Activated CD4-positive, alpha-beta T cell treated with anti-CD3 and anti-CD28 coated beads, Interleukin-2, amount 10 ng/mL, durations not matched to agents 24 days and 14 days (primary cell): Measurements from ENCODE around the gene ARMCX6. TPM values are rescaled to one million over a fixed set of nuclear protein-coding genes. Genes with fewer than 3 reads are reported as not detected.
A peak's percentile ranks its signal among the peaks of the same experiment; 100 is the strongest.
"Not testable (repeated sequence)": the region's sequence is repeated elsewhere in the genome, so short reads cannot be mapped to it uniquely, and the experiment has no call there.

Source experiments
- DNase-seq: peaks from one replicate; pipeline ENCODE4 v3.0.0; 2022
- H3K27ac Mint-ChIP-seq: one replicate; pipeline ENCODE4 v1.8.0; 2022; ENCODE audit warnings: mild to moderate bottlenecking, mixed read lengths
- H3K27me3 Mint-ChIP-seq: one replicate; pipeline ENCODE4 v1.8.0; 2022; ENCODE audit warnings: mixed read lengths
- H3K36me3 Mint-ChIP-seq: one replicate; pipeline ENCODE4 v1.8.0; 2022; ENCODE audit warnings: low read depth, mild to moderate bottlenecking, mixed read lengths
- H3K4me1 Mint-ChIP-seq: one replicate; pipeline ENCODE4 v1.8.0; 2021; ENCODE audit warnings: mixed read lengths
- H3K4me3 Mint-ChIP-seq: one replicate; pipeline ENCODE4 v1.8.0; 2022; ENCODE audit warnings: mild to moderate bottlenecking, moderate library complexity, mixed read lengths
- H3K9me3 Mint-ChIP-seq: one replicate; pipeline ENCODE4 v1.8.0; 2021; ENCODE audit warnings: mixed read lengths
- intact Hi-C: fragments of 100-400 bp; cut with micrococcal nuclease; formaldehyde crosslinking; loops from one replicate; pipeline ENCODE4 v1.15.1; 2023
- total RNA-seq: library from RNA; stranded (reverse); gene quantifications from 2 replicates; pipeline ENCODE4 v1.2.3, GENCODE V29; 2022

ARMCX6 gene
- total RNA-seq = 75.5 and 77.1 TPM in 2 replicates

DNA sequence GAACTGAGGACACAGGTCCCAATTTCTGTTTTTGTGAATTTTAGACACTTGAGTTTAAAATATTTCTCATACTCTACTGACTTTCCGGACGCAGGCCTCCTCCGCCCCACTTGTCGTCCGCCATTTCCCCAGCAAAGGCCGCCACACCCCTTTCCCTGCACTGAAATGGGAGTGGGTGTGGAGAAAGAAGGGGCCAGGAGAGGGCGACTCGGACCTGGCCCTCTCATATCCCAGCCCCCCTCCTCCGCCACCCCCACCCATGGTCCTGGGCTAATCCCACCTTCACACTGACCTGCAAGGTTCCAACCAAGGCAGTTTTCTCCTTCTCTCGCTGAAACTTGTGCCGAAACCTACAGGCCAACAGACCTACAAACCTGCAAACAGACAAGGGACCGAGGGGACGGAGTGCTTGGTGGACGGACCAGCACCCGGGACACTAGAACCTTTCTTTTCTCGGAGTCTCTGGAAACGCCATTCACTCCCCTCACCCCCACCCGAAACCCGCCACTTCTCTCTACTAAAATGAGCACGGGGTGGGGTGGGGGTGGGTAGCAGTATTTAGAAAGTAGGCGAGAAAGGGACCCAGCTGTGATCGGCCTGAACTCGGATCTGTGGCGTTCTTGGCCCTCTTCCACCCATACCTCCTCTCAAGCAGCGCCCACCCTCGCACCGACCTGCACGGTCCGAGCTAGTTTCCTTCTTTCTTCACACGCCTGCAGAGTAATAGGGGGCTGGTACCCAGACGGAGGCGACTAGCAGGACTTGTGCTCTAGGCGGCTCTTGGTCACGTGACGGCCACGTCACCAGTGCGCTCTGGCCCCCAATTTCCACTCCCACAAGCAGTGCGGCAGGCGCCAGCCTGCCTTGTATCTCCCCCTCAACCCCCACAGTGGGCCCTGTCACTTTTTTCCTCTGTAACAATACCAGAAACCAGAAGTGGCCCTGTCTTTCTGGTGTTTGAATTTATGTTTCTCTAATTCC is at the start of gene ARMCX6:
ARMCX6 (minus strand) TSS at position 790 of the 981 bp plus-strand sequence. CDS start 1,380 bp downstream, outside the sequence.
- H3K27me3 Mint-ChIP-seq = no peaks in the 10 kb centered on the region
- H3K4me3 Mint-ChIP-seq = peak within 1 kb of the TSS; percentile 92
- peaks cover 7% of the 10 kb centered on the region for H3K36me3 Mint-ChIP-seq
- DNase-seq = peak; percentile 90
- intact Hi-C loops = loop anchor here (5.0 kb wide), 1 partner anchor 180 kb away; no protein-coding TSS in a partner anchor
- H3K9me3 Mint-ChIP-seq = no peaks in the 10 kb centered on the region
- peak within 1 kb of the TSS; percentile 91 for H3K27ac Mint-ChIP-seq
- peaks cover 29% of the 10 kb centered on the region for H3K4me1 Mint-ChIP-seq

DNA sequence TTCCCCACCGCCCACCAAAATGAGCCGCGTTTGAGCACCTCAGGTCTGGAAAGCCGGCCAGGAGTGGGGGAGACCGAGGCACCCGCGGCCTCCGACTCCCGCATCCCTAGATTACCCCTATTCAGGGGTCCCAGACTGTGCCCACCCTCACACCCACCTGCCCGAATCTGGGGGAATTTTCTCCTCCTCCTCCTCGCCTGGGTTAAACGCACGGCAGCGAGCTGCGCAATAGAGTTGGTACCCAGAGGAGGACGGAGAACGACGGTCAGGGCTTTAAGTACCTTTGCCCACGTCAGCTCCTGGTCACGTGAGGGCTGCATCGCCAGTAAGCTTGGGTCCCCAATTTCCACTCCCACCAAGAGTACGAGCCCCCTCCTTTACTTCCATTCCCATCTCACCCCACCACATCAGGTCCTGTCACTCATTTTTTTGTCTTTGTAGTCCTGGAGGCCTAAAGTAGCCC is 41.8 kb upstream of the ARMCX6 start, which contains the start of gene ARMCX2:
ARMCX2 (minus strand) TSS at position 250 of the 463 bp plus-strand sequence. CDS start 2,262 bp downstream, outside the sequence.
- DNase-seq = no peak
- Mint-ChIP-seq H3K27me3 (peaks cover 10% of the 10 kb centered on the region), H3K9me3 (no peaks in the 10 kb centered on the region), H3K27ac (peak within 1 kb of the TSS; percentile 15), H3K4me3 (peak within 1 kb of the TSS; percentile 85), H3K4me1 (peaks cover 19% of the 10 kb centered on the region), H3K36me3 (no peaks in the 10 kb centered on the region)
- intact Hi-C loops = no loop called here

DNA sequence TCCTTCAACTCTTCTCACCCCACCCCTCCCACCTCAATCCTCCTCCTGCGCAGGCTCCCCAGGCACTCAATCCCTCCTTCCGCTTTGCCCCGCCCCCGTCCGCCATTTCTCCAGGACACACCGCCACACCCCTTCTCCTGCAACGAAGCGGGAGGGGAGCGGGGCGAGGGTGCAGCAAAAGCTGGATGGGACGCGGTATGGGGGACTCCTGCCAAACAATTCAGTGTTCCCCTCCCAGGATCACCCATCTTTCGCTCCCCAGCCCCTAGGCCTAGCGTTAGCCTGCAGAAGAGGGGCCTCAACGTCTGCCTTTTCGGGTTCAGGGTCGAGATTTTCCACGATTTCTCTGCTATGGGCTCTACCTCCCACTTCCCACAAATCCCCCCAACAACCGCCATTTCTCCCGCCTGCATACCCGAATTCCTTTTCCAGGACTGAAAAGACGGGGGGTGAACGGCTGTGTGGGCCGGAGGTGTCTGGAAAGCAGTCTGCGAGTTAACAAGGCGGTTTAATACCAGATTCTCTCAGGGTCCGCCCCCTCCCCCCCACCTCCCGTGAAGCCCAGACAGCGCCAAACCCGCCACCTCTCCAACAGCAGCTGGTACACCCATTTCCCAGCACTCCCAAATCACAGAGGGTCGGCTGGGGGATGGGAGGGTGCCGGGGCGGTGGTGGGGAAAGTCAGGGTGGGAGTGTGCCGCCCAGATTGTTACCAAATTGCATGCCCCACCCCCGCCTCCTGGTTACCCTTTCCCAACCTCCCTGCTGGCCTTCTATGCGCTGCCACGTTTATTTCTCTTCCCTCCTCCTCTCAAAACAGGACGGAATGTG is 41.1 kb upstream of the ARMCX6 start:
- Mint-ChIP-seq H3K36me3 (no peaks in the 10 kb centered on the region), H3K4me3 (peak overlapping the region; percentile 85), H3K27me3 (peaks cover 6% of the 10 kb centered on the region), H3K9me3 (no peaks in the 10 kb centered on the region), H3K4me1 (peaks cover 18% of the 10 kb centered on the region), H3K27ac (no peak overlapping the region)
- intact Hi-C loops = no loop called here
- peak; percentile 85 for DNase-seq

DNA sequence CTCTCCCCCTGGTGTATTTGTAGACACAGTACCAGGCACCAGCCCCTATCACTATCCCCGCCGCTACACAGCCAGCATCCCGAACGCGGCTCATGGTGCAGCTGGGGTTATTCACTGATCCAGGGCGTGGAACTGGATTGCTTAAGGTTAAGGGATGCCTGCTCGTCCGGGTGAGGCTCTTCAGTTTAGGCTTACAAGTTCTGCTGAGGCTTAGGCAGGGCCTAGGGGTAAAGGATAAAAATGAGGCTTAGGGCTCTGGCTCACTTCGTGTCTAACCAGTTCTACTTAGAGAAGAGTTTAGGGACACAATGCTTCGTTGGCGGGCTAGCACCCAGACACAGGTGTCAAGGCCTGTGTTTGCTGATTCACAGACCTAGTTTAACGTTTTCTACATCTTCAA is 39.7 kb upstream of the ARMCX6 start:
- H3K4me3 Mint-ChIP-seq = no peak overlapping the region
- no peaks in the 10 kb centered on the region for H3K36me3 Mint-ChIP-seq
- peaks cover 18% of the 10 kb centered on the region for H3K4me1 Mint-ChIP-seq
- H3K27ac Mint-ChIP-seq = no peak overlapping the region
- H3K9me3 Mint-ChIP-seq = no peaks in the 10 kb centered on the region
- intact Hi-C loops = no loop called here
- no peak for DNase-seq
- peaks cover 4% of the 10 kb centered on the region for H3K27me3 Mint-ChIP-seq

DNA sequence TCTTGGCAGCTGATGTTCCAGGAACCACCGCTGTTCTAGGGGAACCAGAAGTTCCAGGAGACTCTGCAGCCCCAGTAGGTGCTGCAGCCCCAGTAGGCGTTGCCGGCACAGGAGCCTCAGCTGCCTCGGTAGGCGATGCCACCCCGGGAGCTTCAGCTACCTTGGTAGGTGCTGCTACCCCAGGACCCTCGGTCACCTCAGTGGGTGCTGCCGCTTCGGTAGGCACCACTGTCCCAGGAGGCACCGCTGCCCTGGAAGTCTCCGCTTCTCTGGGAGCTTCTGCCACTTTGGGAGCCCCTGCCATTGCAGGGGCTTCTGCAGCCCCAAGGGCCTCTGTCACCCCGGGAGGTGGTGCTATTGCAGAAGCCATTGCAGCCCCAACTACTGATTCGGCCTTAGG is 39.0 kb upstream of the ARMCX6 start:
- Mint-ChIP-seq H3K4me3 (no peak overlapping the region), H3K27ac (no peak overlapping the region), H3K36me3 (no peaks in the 10 kb centered on the region), H3K27me3 (peaks cover 4% of the 10 kb centered on the region), H3K9me3 (no peaks in the 10 kb centered on the region), H3K4me1 (peaks cover 18% of the 10 kb centered on the region)
- intact Hi-C loops = no loop called here
- no peak for DNase-seq

DNA sequence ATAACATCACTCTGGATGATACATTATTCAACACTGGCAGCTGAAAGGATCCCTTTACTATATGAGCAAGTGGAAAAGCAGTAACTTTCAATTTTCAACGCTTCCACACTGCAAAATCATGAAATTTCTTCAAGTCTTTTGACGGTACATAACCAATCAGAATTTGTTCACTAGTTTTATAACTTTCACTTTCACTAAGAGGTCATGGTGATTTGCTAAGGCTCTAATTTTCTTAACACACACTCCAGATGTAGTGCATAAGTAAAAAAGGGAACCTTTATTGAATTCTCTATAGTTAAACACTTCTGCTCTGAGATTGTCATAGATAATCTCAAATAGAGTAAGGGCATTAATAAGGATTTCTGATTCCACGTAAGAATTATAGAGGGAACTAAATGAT is 37.7 kb upstream of the ARMCX6 start:
- H3K4me3 Mint-ChIP-seq = peak overlapping the region; percentile 43
- no peak for DNase-seq
- no peaks in the 10 kb centered on the region for H3K9me3 Mint-ChIP-seq
- H3K36me3 Mint-ChIP-seq = no peaks in the 10 kb centered on the region
- peaks cover 4% of the 10 kb centered on the region for H3K27me3 Mint-ChIP-seq
- H3K27ac Mint-ChIP-seq = no peak overlapping the region
- H3K4me1 Mint-ChIP-seq = peaks cover 18% of the 10 kb centered on the region
- intact Hi-C loops = no loop called here

DNA sequence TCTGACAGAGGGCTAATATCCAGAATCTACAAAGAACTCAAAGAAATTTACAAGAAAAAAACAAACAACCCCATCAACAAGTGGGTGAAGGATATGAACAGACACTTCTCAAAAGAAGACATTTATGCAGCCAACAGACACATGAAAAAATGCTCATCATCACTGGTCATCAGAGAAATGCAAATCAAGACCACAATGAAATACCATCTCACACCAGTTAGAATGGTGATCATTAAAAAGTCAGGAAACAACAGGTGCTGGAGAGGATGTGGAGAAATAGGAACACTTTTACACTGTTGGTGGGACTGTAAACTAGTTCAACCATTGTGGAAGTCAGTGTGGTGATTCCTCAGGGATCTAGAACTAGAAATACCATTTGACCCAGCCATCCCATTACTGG is 29.9 kb upstream of the ARMCX6 start:
- H3K27ac Mint-ChIP-seq, H3K27me3 Mint-ChIP-seq, H3K4me3 Mint-ChIP-seq, H3K36me3 Mint-ChIP-seq, DNase-seq, intact Hi-C loops, H3K4me1 Mint-ChIP-seq, H3K9me3 Mint-ChIP-seq: not testable (repeated sequence)

DNA sequence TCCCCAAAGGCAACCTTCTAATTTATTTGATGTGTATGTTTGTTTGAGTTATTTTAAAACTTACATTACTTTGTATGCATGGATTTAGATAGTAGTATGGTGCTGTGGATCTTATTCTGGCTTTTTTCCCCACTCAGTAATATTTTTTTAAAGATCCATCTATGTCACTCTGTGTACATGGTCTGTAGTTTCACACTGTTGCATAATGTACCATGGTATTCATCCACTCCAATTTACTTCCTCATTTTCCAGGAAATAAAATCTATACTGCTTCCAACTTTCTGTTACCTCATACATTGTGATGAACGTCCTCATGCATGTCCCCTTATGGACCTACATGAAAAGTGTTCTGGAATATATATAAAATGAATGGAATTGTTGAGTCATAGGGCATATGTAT is 24.3 kb upstream of the ARMCX6 start:
- no peak overlapping the region for H3K27ac Mint-ChIP-seq
- H3K4me3 Mint-ChIP-seq = no peak overlapping the region
- H3K36me3 Mint-ChIP-seq = no peaks in the 10 kb centered on the region
- no peaks in the 10 kb centered on the region for H3K27me3 Mint-ChIP-seq
- H3K4me1 Mint-ChIP-seq = no peaks in the 10 kb centered on the region
- no peak for DNase-seq
- intact Hi-C loops = no loop called here
- H3K9me3 Mint-ChIP-seq = no peaks in the 10 kb centered on the region

DNA sequence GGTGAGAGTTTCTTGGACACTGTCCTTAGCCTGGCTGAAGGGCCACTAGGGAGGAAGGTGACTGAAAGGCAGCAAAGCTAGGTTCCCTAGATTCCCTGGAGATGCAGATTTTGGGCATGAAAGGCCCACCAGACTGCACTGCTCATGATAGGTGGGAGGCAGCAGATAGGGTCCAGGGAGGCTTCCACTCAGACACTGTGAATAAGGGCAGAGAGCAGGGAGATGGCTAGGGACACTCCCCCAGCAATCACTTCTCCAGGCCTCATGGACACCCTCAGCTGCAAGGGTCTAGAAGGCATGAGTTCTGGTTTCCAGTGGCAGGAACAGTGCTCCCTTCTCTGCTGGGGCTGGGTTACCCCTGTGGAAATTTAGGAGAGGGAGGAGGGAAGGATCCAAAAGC is 21.8 kb upstream of the ARMCX6 start:
- Mint-ChIP-seq H3K4me3 (no peak overlapping the region), H3K4me1 (no peaks in the 10 kb centered on the region), H3K36me3 (no peaks in the 10 kb centered on the region), H3K27ac (no peak overlapping the region), H3K27me3 (no peaks in the 10 kb centered on the region), H3K9me3 (no peaks in the 10 kb centered on the region)
- DNase-seq = no peak
- intact Hi-C loops = no loop called here

DNA sequence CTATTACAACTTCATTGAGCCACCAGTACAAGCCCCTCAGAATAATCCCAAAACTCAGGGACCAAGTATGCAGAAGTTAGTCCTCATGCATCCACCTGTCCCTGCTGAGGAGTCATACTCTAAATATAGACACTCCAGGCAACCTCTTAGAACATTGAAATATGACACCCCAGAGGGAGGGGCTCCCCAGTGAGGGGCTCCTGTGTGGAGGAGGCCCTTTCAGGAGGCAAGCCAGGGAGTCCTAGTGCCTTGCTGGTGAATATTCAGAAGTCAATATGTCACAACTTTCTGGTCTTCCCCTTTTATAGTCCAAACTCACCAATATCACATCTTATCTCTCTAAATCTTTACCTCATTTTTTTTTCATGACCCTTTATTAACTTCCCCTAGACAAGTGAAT is 1.6 kb upstream of the ARMCX6 start:
- H3K4me3 Mint-ChIP-seq = peak overlapping the region; percentile 45
- intact Hi-C loops = loop anchor here (5.0 kb wide), 1 partner anchor 178 kb away; no protein-coding TSS in a partner anchor
- H3K4me1 Mint-ChIP-seq = peaks cover 36% of the 10 kb centered on the region
- H3K27me3 Mint-ChIP-seq = no peaks in the 10 kb centered on the region
- H3K9me3 Mint-ChIP-seq = no peaks in the 10 kb centered on the region
- peaks cover 21% of the 10 kb centered on the region for H3K36me3 Mint-ChIP-seq
- H3K27ac Mint-ChIP-seq = peak overlapping the region; percentile 25
- DNase-seq = no peak

DNA sequence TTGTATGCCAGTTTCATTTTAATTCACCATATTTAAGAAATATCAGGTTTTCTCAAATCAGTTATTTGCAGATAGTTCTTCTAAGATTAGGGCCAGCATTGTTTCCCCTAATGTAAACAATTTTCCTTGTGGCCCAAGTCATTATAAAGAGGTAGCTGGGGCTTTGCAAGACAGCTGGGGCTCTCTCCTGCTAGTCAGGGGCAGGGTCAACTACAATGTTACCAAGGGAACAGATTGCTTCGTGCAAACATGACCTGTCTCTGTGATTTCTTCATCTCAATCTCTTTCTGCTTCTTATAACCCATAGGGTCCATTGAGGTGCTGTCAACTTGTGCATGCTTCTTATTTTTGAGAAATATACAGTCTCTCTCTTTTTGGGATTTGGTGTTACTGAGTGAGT is 12.1 kb downstream of the ARMCX6 start:
- Mint-ChIP-seq H3K4me3 (no peak overlapping the region), H3K9me3 (no peaks in the 10 kb centered on the region), H3K27me3 (peaks cover 18% of the 10 kb centered on the region), H3K4me1 (no peaks in the 10 kb centered on the region), H3K27ac (no peak overlapping the region), H3K36me3 (no peaks in the 10 kb centered on the region)
- DNase-seq = no peak
- intact Hi-C loops = no loop called here

DNA sequence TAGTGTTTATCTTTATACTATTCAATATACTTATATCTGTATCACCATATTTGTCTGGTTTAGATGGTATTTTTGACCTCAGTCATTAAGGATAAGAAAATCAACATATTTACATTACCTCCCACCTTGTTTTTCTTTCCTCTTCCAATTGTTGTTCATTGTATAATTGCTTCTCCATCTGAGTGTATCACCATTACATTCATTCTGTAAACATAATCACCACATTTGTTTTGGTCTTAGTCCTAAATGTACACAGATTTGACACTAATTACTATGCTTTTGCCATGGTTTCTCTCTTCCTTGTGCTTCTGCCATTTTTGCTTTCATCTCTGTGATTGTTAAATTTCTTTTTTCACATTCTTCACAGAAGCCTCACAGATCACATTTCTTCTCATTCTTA is 12.7 kb downstream of the ARMCX6 start:
- H3K27me3 Mint-ChIP-seq = peaks cover 18% of the 10 kb centered on the region
- DNase-seq = no peak
- no peaks in the 10 kb centered on the region for H3K36me3 Mint-ChIP-seq
- H3K4me3 Mint-ChIP-seq = no peak overlapping the region
- intact Hi-C loops = no loop called here
- no peaks in the 10 kb centered on the region for H3K9me3 Mint-ChIP-seq
- no peak overlapping the region for H3K27ac Mint-ChIP-seq
- no peaks in the 10 kb centered on the region for H3K4me1 Mint-ChIP-seq

DNA sequence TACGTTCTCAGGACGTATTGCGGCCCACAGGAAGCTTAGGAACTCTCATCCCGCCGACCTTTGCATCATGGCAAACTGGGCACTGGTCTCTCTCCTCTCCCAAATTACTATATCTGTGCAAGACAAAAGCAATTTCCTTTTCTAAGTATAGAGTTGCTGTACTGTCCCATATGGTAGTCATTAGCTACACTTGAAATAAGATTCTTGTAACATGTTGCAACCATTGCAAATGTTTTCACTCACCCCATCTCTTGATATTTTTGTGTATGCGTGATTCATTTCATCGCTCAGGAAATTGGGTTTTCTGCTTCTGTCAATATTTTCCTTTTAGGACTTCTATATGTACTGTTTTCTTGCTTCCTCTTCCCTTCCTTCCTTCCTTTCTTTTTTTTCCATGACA is 15.7 kb downstream of the ARMCX6 start:
- DNase-seq = no peak
- Mint-ChIP-seq H3K4me1 (no peaks in the 10 kb centered on the region), H3K9me3 (no peaks in the 10 kb centered on the region), H3K27me3 (peaks cover 12% of the 10 kb centered on the region), H3K27ac (no peak overlapping the region), H3K4me3 (no peak overlapping the region), H3K36me3 (no peaks in the 10 kb centered on the region)
- intact Hi-C loops = no loop called here

DNA sequence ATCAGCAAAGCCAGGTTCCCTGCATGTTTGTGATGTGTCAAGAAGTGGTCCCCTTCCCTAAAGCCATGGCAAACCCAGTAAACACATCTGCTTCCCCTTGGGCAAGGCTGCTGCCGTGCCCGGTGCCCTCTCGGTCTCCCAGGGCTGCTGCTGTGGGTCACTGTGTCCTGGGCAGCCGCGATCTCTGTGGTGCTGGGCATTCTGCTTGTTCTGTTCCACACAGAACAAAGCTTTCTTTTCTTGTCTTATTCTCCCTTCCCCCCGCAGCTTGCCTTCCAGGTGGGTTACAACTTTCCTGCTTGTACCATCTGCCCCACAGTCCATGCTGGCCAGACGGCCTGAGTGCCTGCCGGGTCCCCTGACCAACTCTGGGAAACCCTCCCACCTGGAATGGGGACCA is 18.2 kb downstream of the ARMCX6 start:
- H3K9me3 Mint-ChIP-seq, H3K4me1 Mint-ChIP-seq, H3K4me3 Mint-ChIP-seq, DNase-seq, H3K36me3 Mint-ChIP-seq, H3K27ac Mint-ChIP-seq, H3K27me3 Mint-ChIP-seq: not testable (repeated sequence)
- intact Hi-C loops = loop anchor here (5.0 kb wide), 4 partner anchors 158 to 488 kb away; no protein-coding TSS in a partner anchor
